Spleen (tissue), 11 donors: ENCODE results near the gene XPR1. TPM values are rescaled to one million over a fixed set of nuclear protein-coding genes. Genes with fewer than 3 reads are reported as not detected.
"Not testable (repeated sequence)": the region's sequence is repeated elsewhere in the genome, so short reads cannot be mapped to it uniquely, and the experiment has no call there.

Source experiments
- DNase-seq: peaks from one replicate; pipeline ENCODE4 v3.0.0-alpha.2; 2020
- H3K27ac ChIP-seq, 8 donors: fragments of 200-600 bp; sonication (generic) in 7 of 8; 1 replicate in 4 of 8; 2 replicates in 4 of 8; pipeline versions ENCODE4 v1.5.0 to v1.8.0; 2016 to 2021; ENCODE audit warnings: inconsistent platforms in 4 of 8, mild to moderate bottlenecking in 4 of 8, moderate library complexity in 1 of 8
- H3K27me3 ChIP-seq, 7 donors: fragments of 200-600 bp; sonication (generic) in 6 of 7; replicated peaks in 1 of 7; 1 replicate in 4 of 7; 2 replicates in 3 of 7; pipeline versions ENCODE4 v1.5.0 to v1.8.0; 2016 to 2021; ENCODE audit warnings: inconsistent platforms in 3 of 7, mild to moderate bottlenecking in 1 of 7
- H3K36me3 ChIP-seq, 6 donors: fragments of 200-600 bp; sonication (generic) in 5 of 6; 1 replicate in 4 of 6; 2 replicates in 2 of 6; pipeline versions ENCODE4 v1.5.0 to v1.8.0; 2016 to 2021; ENCODE audit warnings: inconsistent platforms in 2 of 6
- H3K4me1 ChIP-seq, 6 donors: fragments of 200-600 bp; sonication (generic) in 5 of 6; 1 replicate in 3 of 6; 2 replicates in 3 of 6; pipeline versions ENCODE4 v1.5.0 to v1.8.0; 2016 to 2021; ENCODE audit warnings: inconsistent platforms in 3 of 6
- H3K4me3 ChIP-seq, 8 donors: fragments of 200-600 bp; sonication (generic) in 7 of 8; 1 replicate in 4 of 8; 2 replicates in 4 of 8; pipeline versions ENCODE4 v1.5.0 to v1.8.0; 2016 to 2021; ENCODE audit warnings: inconsistent platforms in 4 of 8, mild to moderate bottlenecking in 4 of 8, moderate library complexity in 2 of 8
- H3K9me3 ChIP-seq, 8 donors: fragments of 200-600 bp; sonication (generic) in 7 of 8; 1 replicate in 4 of 8; 2 replicates in 4 of 8; pipeline versions ENCODE4 v1.5.0 to v1.8.0; 2016 to 2021; ENCODE audit warnings: inconsistent platforms in 4 of 8
- CTCF ChIP-seq, 11 experiments: fragments of 200-600 bp in 7 of 11; fragments of 450-650 bp in 4 of 11; sonication (generic) in 4 of 11; IDR thresholded peaks in 8 of 11; conservative IDR thresholded peaks in 3 of 11; 1 replicate in 7 of 11; 2 replicates in 4 of 11; pipeline versions ENCODE4 v1.4.0 to v1.8.0; 2016 to 2021; ENCODE audit warnings: antibody characterized with exemption in 11 of 11, inconsistent platforms in 4 of 11, mild to moderate bottlenecking in 1 of 11
- POLR2A ChIP-seq, 3 donors: fragments of 450-650 bp; IDR thresholded peaks; one replicate each; pipeline ENCODE4 v1.5.1; 2017; ENCODE audit warnings: antibody characterized with exemption in 3 of 3, mild to moderate bottlenecking in 1 of 3
- POLR2AphosphoS5 ChIP-seq, 3 donors: sonication (generic); formaldehyde crosslinking; IDR thresholded peaks; one replicate each; pipeline ENCODE4 v1.5.1; 2017; ENCODE audit warnings: antibody characterized with exemption in 3 of 3
- WGBS, 5 donors: extraction: QIAGEN DNeasy Blood & Tissue Kit in 3 of 5; methylation state at CpG; one replicate each; pipeline versions ENCODE4 v1.1.5 to v1.1.7; 2013 to 2018; 5-methylcytosine and 5-hydroxymethylcytosine counted together
- intact Hi-C: fragments of 100-400 bp; cut with DNase I; formaldehyde crosslinking; loops from one replicate; pipeline ENCODE4 v1.15.0; 2023; ENCODE audit warnings: low total_unique reads
- polyA plus RNA-seq, 3 donors: library from polyadenylated mRNA; stranded (reverse); fragments of 200-250 nt; gene quantifications; one replicate each; pipeline ENCODE4 v1.2.1, GENCODE V29; 2013
- total RNA-seq, 7 donors: library from RNA; depleted of rRNA in 3 of 7; stranded (reverse); fragments of >200 nt in 3 of 7; fragmentation: NEBNext Ultra II Directional in 4 of 7; extraction: Animal tissue kit (Norgen Biotek cat#: 25700) in 4 of 7; gene quantifications; one replicate each; pipeline versions ENCODE4 v1.1.0 to v1.2.1, GENCODE V29; 2016 to 2021
- donor health status: healthy with polysubstance abuse.
- donor health status: DM: no; HTN: no; CAD: no; lungs with moderate emphysema.
- donor health status: DM: no; HTN: no; CAD: no.
- donor health status: Bipolar disorder and iron deficiency.
- donor health status: healthy.
- donor health status: DM: no; HTN: no; CAD: no.
- donor health status: DM: yes; HTN: yes; CAD: no.

Gene XPR1
- total and polyA plus RNA-seq, 10 donors = 2.3 to 26.8 (median 18.1) TPM

- intact Hi-C loops = no loop called here
- H3K27ac ChIP-seq = no peak overlapping the region
- no peaks in the 10 kb centered on the region for H3K4me1 ChIP-seq
- H3K27me3 ChIP-seq = no peaks in the 10 kb centered on the region
- peaks cover 0 to 7% (median under 1%) of the 10 kb centered on the region in 8 donors for H3K9me3 ChIP-seq
- DNase-seq = no peak
- no peak overlapping the region for H3K4me3 ChIP-seq
- TF ChIP-seq POLR2A (IDR thresholded peaks at IDR 0.05) (no peak), CTCF (IDR thresholded peaks at IDR 0.05 in 8 of 11, conservative IDR thresholded peaks at IDR 0.05 in 3 of 11) (no peak), POLR2AphosphoS5 (IDR thresholded peaks at IDR 0.05) (no peak)
- 93 to 97% (median 94%) methylated on average over 4 of the region's 4 CpGs for WGBS, 5 donors
- H3K36me3 ChIP-seq = no peaks in the 10 kb centered on the region
Observed at GRCh38 chr1:180720753-180721152, 88.9 kb downstream of the XPR1 start.

- 89 to 98% (median 92%) methylated on average over 1 of the region's 1 CpG for WGBS, 5 donors
- DNase-seq = no peak
- no peak overlapping the region for H3K4me3 ChIP-seq
- peaks cover 0 to 25% (median 16%) of the 10 kb centered on the region in 8 donors for H3K9me3 ChIP-seq
- no peaks in the 10 kb centered on the region for H3K27me3 ChIP-seq
- H3K36me3 ChIP-seq = peaks cover 0 to 15% (median 0%) of the 10 kb centered on the region in 6 donors
- TF ChIP-seq POLR2AphosphoS5 (IDR thresholded peaks at IDR 0.05) (no peak), CTCF (IDR thresholded peaks at IDR 0.05 in 8 of 11, conservative IDR thresholded peaks at IDR 0.05 in 3 of 11) (no peak), POLR2A (IDR thresholded peaks at IDR 0.05) (no peak)
- no peaks in the 10 kb centered on the region for H3K4me1 ChIP-seq
- no peak overlapping the region for H3K27ac ChIP-seq
- intact Hi-C loops = no loop called here
Observed at GRCh38 chr1:180722586-180722985, 90.8 kb downstream of the XPR1 start.

GRCh38 chr1:180724055-180724454 lies 92.2 kb downstream of the XPR1 start:
- Histone ChIP-seq H3K27ac (no peak overlapping the region), H3K36me3 (peaks cover 0 to 20% (median 0%) of the 10 kb centered on the region in 6 donors), H3K9me3 (peaks cover 0 to 37% (median 26%) of the 10 kb centered on the region in 8 donors), H3K4me1 (no peaks in the 10 kb centered on the region), H3K4me3 (no peak overlapping the region), H3K27me3 (no peaks in the 10 kb centered on the region)
- no peak for TF ChIP-seq CTCF (IDR thresholded peaks at IDR 0.05 in 8 of 11, conservative IDR thresholded peaks at IDR 0.05 in 3 of 11)
- no peak for TF ChIP-seq POLR2AphosphoS5 (IDR thresholded peaks at IDR 0.05)
- TF ChIP-seq POLR2A (IDR thresholded peaks at IDR 0.05) = no peak
- WGBS, 5 donors = 80 to 92% (median 90%) methylated on average over 1 of the region's 1 CpG
- DNase-seq = no peak
- intact Hi-C loops = no loop called here

GRCh38 chr1:180726024-180726423 lies 94.2 kb downstream of the XPR1 start:
- DNase-seq, H3K4me3 ChIP-seq, H3K27me3 ChIP-seq, H3K27ac ChIP-seq, intact Hi-C loops, H3K4me1 ChIP-seq: not testable (repeated sequence)
- Histone ChIP-seq H3K36me3 (peaks cover 0 to 28% (median 0%) of the 10 kb centered on the region in 6 donors), H3K9me3 (peaks cover 4 to 57% (median 46%) of the 10 kb centered on the region in 8 donors)
- WGBS, 5 donors = 95 to 98% (median 97%) methylated on average over 6 of the region's 6 CpGs

GRCh38 chr1:180727751-180728150 lies 95.9 kb downstream of the XPR1 start:
- H3K27me3 ChIP-seq, DNase-seq, intact Hi-C loops, H3K4me1 ChIP-seq, H3K27ac ChIP-seq, H3K4me3 ChIP-seq: not testable (repeated sequence)
- Histone ChIP-seq H3K36me3 (peaks cover 0 to 43% (median 0%) of the 10 kb centered on the region in 6 donors), H3K9me3 (peaks cover 4 to 73% (median 63%) of the 10 kb centered on the region in 8 donors)
- 94 to 98% (median 96%) methylated on average over 3 of the region's 3 CpGs for WGBS, 5 donors
